Skin of body (tissue), 2 donors: ENCODE data around the gene SKIL. TPM values are rescaled to one million over a fixed set of nuclear protein-coding genes. Genes with fewer than 3 reads are reported as not detected.

Source experiments
- DNase-seq: peaks from one replicate; lab custom pipeline; 2025; lab: John Stamatoyannopoulos, UW
- total RNA-seq: library from RNA; depleted of rRNA; stranded (reverse); fragments of >200 nt; gene quantifications from one replicate; pipeline ENCODE4 v1.2.3, GENCODE V29; 2014

The SKIL gene
- total RNA-seq, 1 donor from 2014 or later: 46.7 TPM

DNA sequence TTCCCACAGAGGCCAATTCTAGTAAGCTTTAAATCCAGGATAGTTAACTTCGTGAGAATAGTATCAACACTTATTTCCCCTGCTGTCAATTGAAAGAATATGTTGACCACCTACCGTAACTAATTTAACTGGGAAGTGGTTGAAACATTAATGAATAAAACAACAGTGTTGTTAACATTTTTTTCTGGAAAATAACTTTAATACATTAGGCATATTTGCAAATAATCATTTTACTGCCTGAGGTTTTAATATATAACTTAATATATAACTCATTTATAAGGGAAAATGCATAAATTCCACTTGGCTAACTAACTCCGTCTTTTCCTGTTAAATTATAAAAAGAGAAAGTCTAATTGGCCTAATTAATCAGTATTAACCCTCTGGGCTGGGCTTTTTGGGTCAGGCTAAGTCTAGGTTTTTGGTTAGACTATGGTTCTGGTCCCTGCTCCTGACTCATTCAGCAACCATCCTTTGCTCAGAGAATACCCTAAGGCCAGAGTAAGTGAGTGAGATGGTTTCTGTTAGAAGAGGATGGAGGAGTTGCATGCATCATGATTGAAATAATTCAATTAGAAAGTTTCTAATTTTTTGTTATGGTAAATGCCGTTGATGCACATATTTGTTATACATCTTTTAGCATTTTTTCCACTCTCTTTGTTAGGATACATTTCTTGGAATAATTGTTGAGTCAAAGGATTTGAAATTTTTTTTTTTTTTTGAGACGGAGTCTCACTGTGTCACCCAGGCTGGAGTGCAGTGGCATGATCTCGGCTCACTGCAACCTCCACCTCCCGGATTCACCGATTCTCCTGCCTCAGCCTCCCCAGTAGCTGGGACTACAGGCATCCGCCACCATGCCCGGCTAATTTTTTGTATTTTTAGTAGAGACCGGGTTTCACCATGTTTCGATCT, 10.8 kb upstream of the SKIL start:
- DNase-seq: no peak

DNA sequence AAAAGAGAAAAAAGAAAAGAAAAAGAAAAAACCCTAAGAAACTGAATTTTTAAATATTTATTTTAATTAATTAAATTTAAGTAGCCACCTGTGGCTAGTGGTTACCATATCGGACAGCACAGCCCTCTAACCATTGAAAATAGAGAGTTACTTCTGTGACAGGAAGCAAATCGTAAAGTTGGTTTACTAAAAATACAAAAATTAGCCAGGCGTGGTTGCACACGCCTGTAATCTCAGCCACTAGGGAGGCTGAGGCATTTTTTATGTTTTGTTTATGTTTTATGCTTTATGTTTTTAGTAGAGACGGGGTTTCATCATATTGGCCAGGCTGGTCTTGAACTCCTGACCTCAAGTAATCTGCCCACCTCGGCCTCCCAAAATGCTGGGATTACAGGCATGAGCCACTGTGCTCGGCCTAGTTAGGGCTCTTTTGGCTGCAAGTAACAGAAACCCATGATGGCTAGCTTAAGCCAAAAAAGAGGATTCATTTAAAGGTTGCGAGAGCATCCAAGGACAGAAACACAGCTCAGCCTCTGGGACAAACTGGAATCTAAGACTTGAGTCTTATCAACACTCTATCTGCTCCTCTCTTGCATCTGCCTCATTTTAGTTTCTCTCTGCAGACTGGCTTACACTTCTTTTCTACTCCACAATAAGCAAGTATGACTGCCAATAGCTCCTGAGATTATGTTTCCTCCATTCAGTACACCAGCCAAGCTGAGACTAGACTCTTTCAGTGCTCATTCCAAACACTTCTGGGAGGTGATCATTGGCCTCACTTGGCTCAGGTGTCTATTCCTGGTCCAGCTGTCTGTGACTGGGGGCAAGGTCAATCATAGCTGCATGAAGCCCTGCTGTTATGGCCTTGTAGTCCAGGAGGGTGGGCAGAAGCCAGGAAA, 6.8 kb upstream of the SKIL start:
- DNase-seq: no peak

DNA sequence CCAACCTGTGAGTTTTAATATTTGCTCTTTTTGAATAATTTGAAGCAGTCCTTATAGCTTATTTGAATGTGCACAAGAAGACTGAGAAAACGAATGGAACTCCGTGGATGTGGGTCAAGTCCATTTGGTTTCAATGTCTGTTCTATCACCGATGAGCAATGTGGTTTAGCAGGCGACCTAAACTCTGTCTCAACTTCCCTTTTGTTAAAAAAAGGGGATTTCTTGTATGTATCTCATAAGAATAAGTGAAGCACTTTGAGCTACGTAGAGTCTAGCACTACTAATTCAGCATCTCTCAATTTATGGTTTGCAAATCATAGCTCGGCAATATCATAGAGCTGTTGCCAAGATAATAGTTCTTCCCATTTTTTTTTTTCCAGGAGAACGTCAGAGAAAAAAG, 4.6 kb upstream of the SKIL start:
- DNase-seq: no peak

DNA sequence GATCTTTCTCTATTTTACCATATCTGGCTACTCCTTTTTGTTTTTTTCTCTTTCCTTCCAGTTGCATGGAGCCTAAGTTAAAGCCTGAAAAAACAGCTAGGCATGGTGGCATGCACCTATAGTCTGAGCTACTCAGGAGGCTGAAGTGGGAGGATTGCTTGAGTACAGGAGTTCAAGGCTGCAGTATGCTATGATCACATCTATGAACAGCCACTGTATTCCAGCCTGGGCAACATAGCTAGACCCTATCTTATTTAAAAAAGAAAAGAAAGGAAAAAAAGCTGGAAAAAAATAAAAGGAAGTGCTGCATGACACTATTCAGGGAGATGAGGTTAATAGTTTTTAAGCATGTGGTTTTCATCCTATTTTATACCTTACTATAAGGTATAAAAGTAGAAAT, 4.0 kb upstream of the SKIL start:
- no peak for DNase-seq

DNA sequence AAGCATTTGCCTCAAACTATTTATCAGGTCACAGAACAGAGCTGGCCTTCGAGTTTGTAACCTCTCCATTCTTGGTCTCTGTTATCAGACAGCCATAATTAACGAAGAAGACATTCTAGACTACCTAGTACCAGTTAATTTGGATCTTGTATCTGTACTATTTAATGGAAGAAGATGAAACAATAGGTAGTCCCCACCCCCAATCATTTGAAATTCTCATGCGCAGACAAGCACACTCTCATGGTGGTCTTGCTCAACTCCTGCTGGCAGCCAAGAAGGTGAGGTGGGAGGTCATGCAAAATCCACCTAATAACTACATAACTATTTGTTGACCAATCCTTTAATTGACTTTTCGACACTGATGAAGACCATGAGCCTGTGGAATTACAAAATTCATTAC, 2.8 kb upstream of the SKIL start:
- no peak for DNase-seq

DNA sequence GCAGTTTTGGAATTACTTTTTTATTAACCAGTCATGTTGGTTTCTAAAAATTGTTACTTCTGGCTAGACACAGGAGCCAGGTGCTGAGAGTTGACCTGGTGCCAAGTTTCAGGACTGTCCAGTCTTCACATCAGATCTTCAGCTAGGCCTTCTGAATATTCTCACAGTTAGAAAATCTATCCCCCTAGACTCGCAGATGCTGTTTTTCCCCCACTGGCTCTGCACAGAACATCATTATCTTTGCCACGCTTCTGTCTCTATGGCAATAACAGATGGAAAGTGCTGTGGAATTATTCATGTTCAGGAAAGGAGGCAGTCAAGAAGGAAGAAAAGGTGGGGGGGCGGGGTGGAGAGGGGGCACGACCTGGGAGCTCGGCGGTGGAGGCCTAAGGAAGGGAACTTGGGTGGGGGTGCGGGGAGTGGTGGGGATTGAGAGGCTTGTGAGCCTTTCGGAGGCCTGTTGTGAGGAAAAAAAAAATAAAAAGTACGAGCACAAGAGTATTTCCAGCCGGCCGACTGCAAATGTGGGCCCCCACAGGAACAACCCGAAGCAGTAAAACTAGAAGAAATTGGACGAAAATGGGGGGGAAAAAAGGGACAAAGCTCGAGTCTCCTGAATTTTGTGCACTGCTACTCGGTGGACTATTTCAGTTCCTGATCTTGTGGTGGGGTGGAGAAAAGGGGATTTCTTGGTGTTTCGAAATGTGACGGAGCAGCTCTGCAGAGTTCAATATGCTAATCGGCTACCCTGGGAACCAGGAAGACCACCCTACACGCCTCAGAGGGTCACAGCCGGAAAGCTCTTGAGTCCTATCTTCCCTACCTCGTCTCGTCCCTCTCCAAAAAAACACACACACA, 1.5 kb upstream of the SKIL start:
- DNase-seq: peak; percentile 80

DNA sequence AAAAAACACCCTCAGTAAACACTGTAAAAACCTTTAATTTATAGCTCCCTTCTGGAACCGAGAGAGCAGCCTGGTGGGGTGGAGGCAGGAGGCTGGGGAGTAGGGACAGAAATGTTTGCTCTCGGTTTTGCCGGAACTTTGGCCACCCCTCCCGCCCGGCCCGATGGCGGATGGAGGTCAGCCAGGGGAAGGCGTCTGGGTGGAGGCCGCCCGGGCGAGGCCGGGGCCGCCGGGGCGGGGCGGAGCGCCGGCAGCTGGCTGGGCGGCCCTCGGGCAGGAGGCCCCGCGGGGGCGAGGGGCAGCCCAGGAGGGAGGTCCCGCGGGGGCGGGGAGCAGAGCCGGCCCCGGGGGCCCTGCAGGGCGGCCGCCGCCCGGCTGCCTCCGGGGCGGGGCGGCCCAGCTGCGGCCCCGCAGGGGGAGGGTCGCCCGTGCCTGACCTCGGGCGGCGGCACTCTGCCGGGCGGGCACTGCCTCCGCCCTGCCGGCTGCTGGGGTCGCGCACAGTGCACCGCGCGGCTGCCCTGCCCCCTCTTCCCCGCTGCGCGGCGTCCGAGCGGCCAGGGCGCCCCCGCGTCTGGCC, 829 bp upstream of the SKIL start:
- peak; percentile 80 for DNase-seq

DNA sequence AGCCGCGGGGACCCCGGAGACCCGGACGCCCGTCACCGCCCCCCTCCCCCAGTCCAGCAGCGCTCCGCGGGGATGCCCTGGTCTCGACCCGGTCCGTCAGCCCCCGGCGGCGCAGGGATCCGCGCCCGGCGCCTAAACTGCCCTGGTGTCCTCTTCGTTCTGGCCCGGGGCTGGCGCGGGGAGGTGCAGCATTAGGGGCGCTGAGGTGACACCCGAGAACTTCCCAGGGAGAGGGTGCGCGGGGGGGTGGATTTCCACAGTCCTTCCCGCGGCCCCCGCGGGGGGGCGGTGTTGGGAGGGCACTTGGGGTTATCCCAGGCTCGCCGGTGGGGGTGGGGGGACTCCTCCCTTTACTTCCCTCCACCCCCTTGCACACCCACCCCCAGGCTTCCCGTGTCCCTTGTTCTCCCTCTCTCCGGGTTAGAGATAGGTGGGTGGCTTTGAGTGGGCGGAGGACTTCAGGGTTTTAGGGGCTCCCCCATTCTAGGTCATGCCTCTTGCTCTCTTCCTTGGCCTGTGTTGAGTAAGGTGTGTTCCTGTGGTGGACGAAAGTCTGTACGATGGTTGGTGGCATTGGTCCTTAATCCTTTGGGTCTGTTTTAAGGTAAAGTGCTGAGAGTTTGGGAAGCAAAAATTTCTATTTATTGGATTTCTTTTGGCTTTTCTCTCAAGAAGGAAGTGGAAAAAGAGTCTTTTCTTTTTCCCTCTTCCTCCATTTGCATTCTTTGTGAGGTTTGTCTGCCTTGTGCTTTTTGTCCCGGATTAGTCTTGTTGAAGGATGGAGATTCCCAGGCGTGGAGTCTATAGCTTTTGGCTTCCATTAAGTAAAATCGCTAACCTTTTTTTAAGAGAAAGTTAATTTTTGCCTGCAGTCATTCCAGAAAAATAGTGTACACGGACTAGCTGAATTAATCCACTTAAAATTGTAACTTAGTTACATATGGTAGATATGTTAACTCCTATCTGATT, 811 bp downstream of the SKIL start:
- DNase-seq: peak; percentile 59

DNA sequence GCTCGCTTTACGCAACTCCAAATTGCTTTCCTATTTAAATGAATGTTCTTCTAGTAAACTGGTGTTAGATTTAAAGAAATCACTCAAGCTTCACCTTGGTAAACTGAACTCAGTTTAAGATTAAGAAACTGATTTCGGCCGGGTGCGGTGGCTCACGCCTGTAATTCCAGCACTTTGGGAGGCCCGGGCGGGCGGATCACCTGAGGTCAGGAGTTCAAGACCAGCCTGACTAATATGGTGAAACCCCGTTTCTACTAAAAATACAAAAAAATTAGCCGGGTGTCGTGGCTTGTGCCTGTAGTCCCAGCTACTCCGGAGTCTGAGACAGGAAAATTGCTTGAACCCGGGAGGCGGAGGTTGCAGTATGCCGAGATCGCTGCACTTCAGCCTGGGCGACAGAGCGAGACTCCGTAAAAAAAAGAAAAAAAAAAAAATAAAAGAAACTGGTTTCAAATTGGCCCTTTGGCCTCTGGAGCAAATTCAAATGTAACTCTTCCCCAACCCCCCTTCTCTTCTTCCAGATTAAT, 1.7 kb downstream of the SKIL start:
- DNase-seq: no peak

DNA sequence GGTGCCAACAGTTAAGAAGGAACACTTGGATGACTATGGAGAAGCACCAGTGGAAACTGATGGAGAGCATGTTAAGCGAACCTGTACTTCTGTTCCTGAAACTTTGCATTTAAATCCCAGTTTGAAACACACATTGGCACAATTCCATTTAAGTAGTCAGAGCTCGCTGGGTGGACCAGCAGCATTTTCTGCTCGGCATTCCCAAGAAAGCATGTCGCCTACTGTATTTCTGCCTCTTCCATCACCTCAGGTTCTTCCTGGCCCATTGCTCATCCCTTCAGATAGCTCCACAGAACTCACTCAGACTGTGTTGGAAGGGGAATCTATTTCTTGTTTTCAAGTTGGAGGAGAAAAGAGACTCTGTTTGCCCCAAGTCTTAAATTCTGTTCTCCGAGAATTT, 3.0 kb downstream of the SKIL start:
- DNase-seq: no peak

DNA sequence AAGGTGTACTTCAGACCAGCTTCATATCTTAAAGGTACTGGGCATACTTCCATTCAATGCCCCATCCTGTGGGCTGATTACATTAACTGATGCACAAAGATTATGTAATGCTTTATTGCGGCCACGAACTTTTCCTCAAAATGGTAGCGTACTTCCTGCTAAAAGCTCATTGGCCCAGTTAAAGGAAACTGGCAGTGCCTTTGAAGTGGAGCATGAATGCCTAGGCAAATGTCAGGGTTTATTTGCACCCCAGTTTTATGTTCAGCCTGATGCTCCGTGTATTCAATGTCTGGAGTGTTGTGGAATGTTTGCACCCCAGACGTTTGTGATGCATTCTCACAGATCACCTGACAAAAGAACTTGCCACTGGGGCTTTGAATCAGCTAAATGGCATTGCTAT, 3.4 kb downstream of the SKIL start:
- DNase-seq: no peak

DNA sequence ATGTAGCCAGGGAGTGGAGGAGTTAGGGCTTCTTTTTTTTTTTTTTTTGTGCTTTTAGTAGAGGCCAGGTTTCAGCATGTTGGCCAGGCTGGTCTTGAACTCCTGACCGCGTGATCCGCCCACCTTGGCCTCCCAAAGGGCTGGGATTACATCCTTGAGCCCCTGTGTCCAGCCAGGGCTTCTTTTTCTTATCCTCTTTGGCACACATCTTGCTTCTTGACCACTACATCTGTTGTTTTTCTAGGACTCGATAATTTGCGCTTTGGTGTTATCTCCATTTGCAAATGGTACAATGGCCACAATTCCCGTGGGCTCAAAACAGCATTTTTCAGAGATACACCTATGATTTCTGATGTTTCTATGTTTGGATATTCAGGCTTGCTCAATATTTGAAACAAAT, 4.2 kb downstream of the SKIL start:
- DNase-seq: no peak

DNA sequence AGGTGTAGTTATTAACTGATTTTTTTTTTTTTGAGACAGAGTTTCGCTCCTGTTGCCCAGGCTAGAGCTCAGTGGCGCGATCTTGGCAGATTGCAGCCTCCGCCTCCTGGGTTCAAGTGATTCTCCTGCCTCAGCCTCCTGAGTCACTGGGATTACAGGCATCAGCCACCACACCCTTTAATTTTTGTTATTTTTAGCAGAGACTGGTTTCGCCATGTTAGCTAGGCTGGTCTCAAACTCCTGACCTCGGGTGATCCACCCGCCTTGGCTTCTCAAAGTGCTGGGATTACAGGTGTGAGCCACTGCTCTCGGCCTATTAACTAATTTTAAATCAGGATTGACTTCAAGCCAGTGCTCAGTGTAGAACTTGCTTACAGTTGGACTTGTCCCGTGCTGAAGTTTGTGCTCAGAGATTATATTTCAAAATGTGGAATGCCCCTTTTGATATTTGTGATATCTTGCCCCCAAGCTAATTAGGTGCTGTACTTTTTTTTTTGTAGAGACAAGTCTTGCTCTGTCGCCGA, 6.0 kb downstream of the SKIL start:
- no peak for DNase-seq

DNA sequence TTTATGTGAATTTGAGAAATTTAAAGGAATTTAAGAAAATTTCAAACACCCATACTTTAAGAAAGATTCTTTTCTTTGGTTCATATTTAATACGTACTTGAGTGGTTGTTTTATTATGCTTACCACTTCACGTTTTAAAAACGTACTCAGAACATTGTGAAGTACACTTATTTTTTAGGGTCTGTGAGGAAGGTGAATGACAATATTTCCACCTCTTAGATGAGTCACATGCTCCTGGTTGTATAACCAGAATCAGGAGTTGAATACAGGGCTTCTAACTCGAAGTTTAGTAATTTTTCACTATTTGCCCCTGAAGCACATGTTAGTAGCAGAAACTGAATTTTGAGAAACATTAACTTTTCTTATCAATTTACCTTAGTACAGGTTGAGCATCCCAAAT, 7.5 kb downstream of the SKIL start:
- DNase-seq: no peak

DNA sequence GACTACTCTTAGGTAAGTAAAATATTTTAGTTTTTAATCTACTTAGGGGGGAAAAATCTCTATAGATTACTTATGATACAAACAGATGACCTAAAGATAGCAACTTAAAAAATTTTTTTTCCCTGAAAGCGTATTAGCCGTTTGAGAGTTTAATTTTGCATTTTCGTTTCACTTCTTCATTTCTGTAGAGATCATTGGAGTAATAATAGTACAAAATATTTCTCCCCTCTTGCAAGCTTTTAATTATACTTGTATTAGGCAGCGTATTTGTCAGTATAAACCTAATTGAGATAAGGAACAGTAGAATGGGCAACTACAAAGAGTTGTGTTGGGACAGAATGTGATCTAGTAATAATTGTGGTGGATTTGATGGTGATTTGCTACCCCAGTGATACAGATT, 10.3 kb downstream of the SKIL start:
- no peak for DNase-seq

DNA sequence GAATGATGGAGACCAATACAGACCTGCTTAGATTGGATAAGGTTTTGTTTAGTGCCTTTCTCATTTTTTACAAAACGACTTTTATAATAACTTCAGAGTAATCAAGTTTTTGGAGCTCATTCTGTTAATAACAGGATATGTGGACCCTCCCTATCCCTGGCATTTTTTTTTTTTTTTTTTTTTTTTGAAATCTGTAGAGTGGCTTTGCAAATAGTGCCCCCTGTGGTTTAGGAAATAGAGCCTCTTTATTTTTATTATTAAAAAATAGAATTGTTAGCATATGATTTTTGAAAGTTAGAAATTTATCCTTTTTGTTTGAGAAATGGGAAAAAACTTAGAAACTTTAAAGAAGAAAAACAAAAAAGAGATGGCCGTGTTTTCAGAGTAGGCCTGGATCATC, 11.4 kb downstream of the SKIL start:
- no peak for DNase-seq

DNA sequence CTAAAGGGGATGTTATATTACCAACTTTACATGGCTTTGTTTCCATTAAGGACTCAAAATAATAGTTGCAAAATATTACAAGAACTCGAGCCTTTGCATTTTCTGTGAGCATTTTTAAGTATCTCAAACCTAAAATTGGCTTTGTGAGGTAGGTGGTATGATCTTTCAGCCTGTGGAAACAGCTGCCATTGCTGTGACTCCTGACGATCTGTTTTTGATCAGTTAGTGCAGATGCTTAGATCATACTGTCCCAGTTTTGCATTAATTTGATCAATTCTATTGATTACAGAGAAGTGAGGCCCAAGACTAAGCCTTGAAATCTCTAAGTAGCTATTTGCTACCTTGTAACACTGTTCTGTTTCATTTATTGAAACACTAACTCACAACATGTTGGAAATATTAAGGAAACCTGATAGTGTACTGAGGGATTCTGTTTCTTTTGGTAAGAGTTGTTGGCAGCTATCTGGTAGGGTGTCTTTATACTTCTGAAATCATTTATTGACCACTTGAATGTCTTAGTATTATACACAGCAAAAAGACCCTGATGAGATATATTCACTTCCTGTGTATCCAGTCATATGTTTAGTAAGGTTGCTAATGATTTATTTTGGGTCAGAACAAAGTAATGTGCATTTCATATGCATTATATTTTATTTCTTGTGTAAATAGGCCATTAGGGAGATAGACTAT, 14.8 kb downstream of the SKIL start:
- no peak for DNase-seq

DNA sequence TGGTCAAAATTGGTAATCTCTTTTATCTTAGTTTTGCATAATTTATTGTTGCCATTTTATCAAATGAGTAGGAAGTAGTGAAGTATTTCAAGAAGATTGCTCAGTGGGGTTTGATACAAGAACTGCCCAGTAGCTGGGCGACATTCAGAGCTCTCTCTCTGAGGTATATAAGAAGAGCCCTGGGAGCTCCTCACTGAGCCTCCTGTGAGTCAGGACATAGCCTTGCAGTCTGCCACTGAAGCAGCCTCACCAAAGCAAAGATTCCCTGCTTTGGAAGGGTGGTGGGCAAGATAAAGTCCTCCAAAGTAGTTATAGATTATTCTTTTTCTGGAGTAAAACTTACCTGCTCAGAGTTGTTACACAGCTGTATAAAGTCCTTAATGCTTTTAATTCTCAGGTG, 26.1 kb downstream of the SKIL start:
- DNase-seq: no peak

DNA sequence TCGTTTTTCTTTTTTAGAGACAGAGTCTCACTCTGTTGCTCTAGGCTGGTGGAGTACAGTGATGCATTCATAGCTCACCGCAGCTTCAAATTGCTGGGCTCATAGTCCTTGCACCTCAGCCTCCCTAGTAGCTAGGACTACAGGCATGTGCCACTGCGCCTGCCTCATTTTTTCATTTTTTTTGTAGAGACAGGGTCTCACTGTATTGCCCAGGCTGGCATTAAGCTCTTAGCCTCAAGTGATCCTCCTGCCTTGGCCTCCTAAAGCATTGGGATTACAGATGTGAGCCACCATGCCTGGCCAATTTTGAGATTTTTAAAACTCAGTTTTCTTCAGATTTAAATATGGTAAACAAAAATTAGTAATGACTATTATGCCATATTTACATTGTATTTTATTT, 29.0 kb downstream of the SKIL start:
- no peak for DNase-seq
